Lower lobe of right lung (tissue), 2 donors: ENCODE data around the gene SLC39A11. TPM values are rescaled to one million over a fixed set of nuclear protein-coding genes. Genes with fewer than 3 reads are reported as not detected.

ENCODE experiments used
- ATAC-seq, 2 donors: fragments of 200-7000 bp; cut with Tn5 transposase; one replicate each; pipeline ENCODE4 v1.9.1; 2020 to 2022; ENCODE audit warnings: mild to moderate bottlenecking in 2 of 2, moderate library complexity in 2 of 2
- DNase-seq: peaks from one replicate; pipeline ENCODE4 v3.0.0-alpha.2; 2020
- H3K27ac ChIP-seq: fragments of 200-600 bp; one replicate; pipeline ENCODE4 v1.8.0; 2022
- H3K27me3 ChIP-seq: fragments of 200-600 bp; one replicate; pipeline ENCODE4 v1.8.0; 2022; ENCODE audit warnings: low read depth
- H3K36me3 ChIP-seq: fragments of 200-600 bp; one replicate; pipeline ENCODE4 v1.8.0; 2022; ENCODE audit warnings: mild to moderate bottlenecking
- H3K4me1 ChIP-seq: fragments of 200-600 bp; one replicate; pipeline ENCODE4 v1.8.0; 2022
- H3K4me3 ChIP-seq: fragments of 200-600 bp; one replicate; pipeline ENCODE4 v1.8.0; 2022; ENCODE audit warnings: mild to moderate bottlenecking
- H3K9me3 ChIP-seq: fragments of 200-600 bp; one replicate; pipeline ENCODE4 v1.8.0; 2022
- intact Hi-C: fragments of 100-400 bp; cut with DNase I; formaldehyde crosslinking; loops from one replicate; pipeline ENCODE4 v1.11.0; 2022
- total RNA-seq: library from RNA; stranded (reverse); fragmentation: NEBNext Ultra II Directional; extraction: Animal tissue kit (Norgen Biotek cat#: 25700); gene quantifications from one replicate; pipeline ENCODE4 v1.2.1, GENCODE V29; 2021
- TF ChIP-seq, protein P1 (sequence below): fragments of 200-600 bp; IDR thresholded peaks from one replicate; pipeline ENCODE4 v1.8.0; 2022; ENCODE audit warnings: antibody characterized with exemption, mild to moderate bottlenecking
- donor health status: DM: no; HTN: yes; CAD: no; lungs with severe emphysema.

The SLC39A11 gene
- total RNA-seq, 1 donor from 2014 or later = 39.7 TPM

DNA sequence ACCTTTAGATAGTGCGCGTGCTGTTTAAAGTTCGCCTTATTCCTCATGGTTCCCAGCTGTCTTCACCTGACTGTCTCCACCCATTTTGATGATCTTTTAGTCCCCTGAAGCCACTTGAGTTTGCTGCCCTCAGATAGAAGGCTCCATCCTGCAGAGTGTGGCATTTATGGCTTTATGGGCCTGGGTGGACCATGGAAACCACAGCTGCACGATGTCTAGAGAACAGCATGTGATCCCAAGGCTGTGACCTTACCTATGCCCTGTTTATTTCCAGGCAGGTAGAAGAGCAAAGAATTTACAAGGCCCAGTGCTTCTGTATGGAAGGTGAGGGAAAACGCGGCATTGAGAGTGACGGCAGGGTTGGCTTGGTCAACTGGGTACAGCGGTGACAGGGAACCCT, 356.9 kb downstream of the SLC39A11 start:
- Histone ChIP-seq H3K27me3 (no peaks in the 10 kb centered on the region), H3K9me3 (no peaks in the 10 kb centered on the region), H3K36me3 (peaks cover 3% of the 10 kb centered on the region), H3K27ac (no peak overlapping the region), H3K4me3 (no peak overlapping the region), H3K4me1 (no peaks in the 10 kb centered on the region)
- TF ChIP-seq, protein P1, sequence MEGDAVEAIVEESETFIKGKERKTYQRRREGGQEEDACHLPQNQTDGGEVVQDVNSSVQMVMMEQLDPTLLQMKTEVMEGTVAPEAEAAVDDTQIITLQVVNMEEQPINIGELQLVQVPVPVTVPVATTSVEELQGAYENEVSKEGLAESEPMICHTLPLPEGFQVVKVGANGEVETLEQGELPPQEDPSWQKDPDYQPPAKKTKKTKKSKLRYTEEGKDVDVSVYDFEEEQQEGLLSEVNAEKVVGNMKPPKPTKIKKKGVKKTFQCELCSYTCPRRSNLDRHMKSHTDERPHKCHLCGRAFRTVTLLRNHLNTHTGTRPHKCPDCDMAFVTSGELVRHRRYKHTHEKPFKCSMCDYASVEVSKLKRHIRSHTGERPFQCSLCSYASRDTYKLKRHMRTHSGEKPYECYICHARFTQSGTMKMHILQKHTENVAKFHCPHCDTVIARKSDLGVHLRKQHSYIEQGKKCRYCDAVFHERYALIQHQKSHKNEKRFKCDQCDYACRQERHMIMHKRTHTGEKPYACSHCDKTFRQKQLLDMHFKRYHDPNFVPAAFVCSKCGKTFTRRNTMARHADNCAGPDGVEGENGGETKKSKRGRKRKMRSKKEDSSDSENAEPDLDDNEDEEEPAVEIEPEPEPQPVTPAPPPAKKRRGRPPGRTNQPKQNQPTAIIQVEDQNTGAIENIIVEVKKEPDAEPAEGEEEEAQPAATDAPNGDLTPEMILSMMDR = no peak
- DNase-seq (no peak), ATAC-seq (no peak)
- intact Hi-C loops = no loop called here

DNA sequence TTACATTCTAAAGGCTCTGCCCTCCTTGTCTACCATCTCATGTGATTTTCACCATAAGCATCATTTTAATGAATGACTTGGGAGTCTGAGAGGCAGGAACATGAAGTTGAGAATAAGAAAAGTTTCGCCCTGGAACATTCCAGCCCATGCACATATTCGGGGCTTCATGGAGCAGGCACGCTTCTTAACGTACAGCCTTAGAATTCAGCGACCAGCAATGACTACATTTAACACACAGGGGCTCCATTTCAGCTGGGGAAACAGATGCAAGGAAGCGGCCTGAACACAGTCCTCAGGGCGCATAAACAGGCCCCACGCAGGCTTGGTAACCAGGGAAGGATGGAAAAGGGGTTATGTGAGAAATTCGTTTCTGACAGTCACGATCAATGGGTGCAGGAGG, 357.4 kb downstream of the SLC39A11 start:
- Histone ChIP-seq H3K9me3 (no peaks in the 10 kb centered on the region), H3K27ac (no peak overlapping the region), H3K36me3 (peaks cover 3% of the 10 kb centered on the region), H3K4me3 (no peak overlapping the region), H3K4me1 (no peaks in the 10 kb centered on the region), H3K27me3 (no peaks in the 10 kb centered on the region)
- TF ChIP-seq, protein P1 = no peak
- ATAC-seq (no peak), DNase-seq (no peak)
- intact Hi-C loops = no loop called here

- Histone ChIP-seq H3K4me3 (no peak overlapping the region), H3K4me1 (no peaks in the 10 kb centered on the region), H3K36me3 (peaks cover 3% of the 10 kb centered on the region), H3K9me3 (no peaks in the 10 kb centered on the region), H3K27ac (no peak overlapping the region), H3K27me3 (no peaks in the 10 kb centered on the region)
- TF ChIP-seq, protein P1 = no peak
- no peak for ATAC-seq
- no peak for DNase-seq
- intact Hi-C loops = no loop called here
These were observed 357.9 kb downstream of the SLC39A11 start for GRCh38 chr17:72734613-72735012.

- no peak overlapping the region for H3K4me3 ChIP-seq
- no peak overlapping the region for H3K27ac ChIP-seq
- H3K9me3 ChIP-seq = no peaks in the 10 kb centered on the region
- no peaks in the 10 kb centered on the region for H3K27me3 ChIP-seq
- TF ChIP-seq, protein P1 = no peak
- no peak for DNase-seq
- no peaks in the 10 kb centered on the region for H3K4me1 ChIP-seq
- intact Hi-C loops = no loop called here
- ATAC-seq = peak in 1 of 2 donors; percentile 17
- peaks cover 3% of the 10 kb centered on the region for H3K36me3 ChIP-seq
These were observed 358.7 kb downstream of the SLC39A11 start for GRCh38 chr17:72733619-72734282.

GRCh38 chr17:72732893-72733618, 359.4 kb downstream of the SLC39A11 start:
- ATAC-seq = no peak
- Histone ChIP-seq H3K4me3 (no peak overlapping the region), H3K4me1 (peaks cover 1% of the 10 kb centered on the region), H3K27me3 (no peaks in the 10 kb centered on the region), H3K27ac (no peak overlapping the region), H3K9me3 (no peaks in the 10 kb centered on the region), H3K36me3 (peaks cover 3% of the 10 kb centered on the region)
- DNase-seq = no peak
- intact Hi-C loops = no loop called here
- TF ChIP-seq, protein P1 = no peak
